ENCODE measurements around the gene PTPN3. TPM values are rescaled to one million over a fixed set of nuclear protein-coding genes. Genes with fewer than 3 reads are reported as not detected.

Gene PTPN3
- total RNA-seq, 1 donor from 2014 or later: 9.2 TPM

DNA sequence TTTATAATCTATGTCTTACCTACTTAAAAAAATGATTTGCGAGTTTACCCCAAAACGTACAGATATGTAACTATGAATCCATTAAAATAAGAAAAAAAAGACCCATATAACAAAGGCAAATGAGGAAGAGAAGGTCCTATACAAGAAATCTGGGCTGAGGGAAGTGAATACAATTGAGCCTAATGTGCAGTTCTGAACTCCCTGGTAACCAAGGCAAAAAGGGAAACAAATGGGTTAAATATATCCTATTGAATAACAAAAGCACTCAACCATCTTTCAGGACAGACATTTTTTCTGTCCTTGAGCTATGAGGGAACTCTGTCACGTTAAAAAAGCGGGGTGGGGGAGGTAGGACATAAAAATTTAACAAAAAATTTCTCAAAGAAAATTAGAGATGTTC lies 78.6 kb downstream of the PTPN3 start:
- no peak for DNase-seq (ENCODE audit: low spot score)
- intact Hi-C loops (cut with micrococcal nuclease): loop anchor here (10.0 kb wide), 1 partner anchor 485 kb away; the partner anchor contains the start of genes ABITRAM and ELP1
- no peak overlapping the region for H3K27ac Mint-ChIP-seq
- peaks cover 23% of the 10 kb centered on the region for H3K36me3 Mint-ChIP-seq (ENCODE audit: low read depth)
- peaks cover 4% of the 10 kb centered on the region for H3K27me3 Mint-ChIP-seq (ENCODE audit: low read depth)
- no peak overlapping the region for H3K4me3 Mint-ChIP-seq (ENCODE audit: low read depth)
- H3K4me1 Mint-ChIP-seq (ENCODE audit: low read depth): peaks cover 45% of the 10 kb centered on the region
- no peaks in the 10 kb centered on the region for H3K9me3 Mint-ChIP-seq

DNA sequence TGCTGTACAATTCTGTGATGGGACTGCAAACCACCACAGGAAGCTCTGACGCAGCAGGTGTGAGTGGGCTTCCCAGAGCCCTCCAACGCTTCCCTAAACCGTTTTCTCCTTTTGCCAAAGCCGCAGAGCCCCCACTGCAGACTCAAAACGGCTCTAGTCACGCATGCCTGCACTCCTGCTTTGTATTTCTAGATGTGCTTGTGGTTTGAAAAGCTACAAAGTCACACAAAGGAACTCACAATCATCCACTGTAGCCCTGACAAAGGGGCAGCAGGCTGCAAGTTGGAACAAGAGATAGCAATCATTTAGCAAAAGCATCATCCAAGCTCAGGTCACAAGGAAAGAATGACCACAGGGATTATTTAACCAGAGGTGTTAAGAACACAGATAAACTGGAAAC lies 79.3 kb downstream of the PTPN3 start:
- peaks cover 51% of the 10 kb centered on the region for H3K4me1 Mint-ChIP-seq (ENCODE audit: low read depth)
- intact Hi-C loops (cut with micrococcal nuclease): loop anchor here (10.0 kb wide), 1 partner anchor 484 kb away; the partner anchor contains the start of genes ABITRAM and ELP1
- H3K4me3 Mint-ChIP-seq (ENCODE audit: low read depth): no peak overlapping the region

GRCh38 chr9:109417585-109418544 lies 80.2 kb downstream of the PTPN3 start:
- H3K4me1 Mint-ChIP-seq (ENCODE audit: low read depth): peaks cover 59% of the 10 kb centered on the region
- peaks cover 32% of the 10 kb centered on the region for H3K36me3 Mint-ChIP-seq (ENCODE audit: low read depth)
- peak overlapping the region; percentile 85 for H3K27ac Mint-ChIP-seq
- DNase-seq (ENCODE audit: low spot score): no peak
- H3K4me3 Mint-ChIP-seq (ENCODE audit: low read depth): peak overlapping the region; percentile 35
- H3K27me3 Mint-ChIP-seq (ENCODE audit: low read depth): peaks cover 2% of the 10 kb centered on the region
- H3K9me3 Mint-ChIP-seq: no peaks in the 10 kb centered on the region
- intact Hi-C loops (cut with micrococcal nuclease): loop anchor here (10.0 kb wide), 1 partner anchor 483 kb away; the partner anchor contains the start of genes ABITRAM and ELP1

More for the DNA sequence above, 79.3 kb downstream of the PTPN3 start:
- Mint-ChIP-seq H3K27me3 (ENCODE audit: low read depth) (peaks cover 4% of the 10 kb centered on the region), H3K36me3 (ENCODE audit: low read depth) (peaks cover 27% of the 10 kb centered on the region), H3K27ac (peak overlapping the region; percentile 73), H3K9me3 (no peaks in the 10 kb centered on the region)
- DNase-seq (ENCODE audit: low spot score): no peak

DNA sequence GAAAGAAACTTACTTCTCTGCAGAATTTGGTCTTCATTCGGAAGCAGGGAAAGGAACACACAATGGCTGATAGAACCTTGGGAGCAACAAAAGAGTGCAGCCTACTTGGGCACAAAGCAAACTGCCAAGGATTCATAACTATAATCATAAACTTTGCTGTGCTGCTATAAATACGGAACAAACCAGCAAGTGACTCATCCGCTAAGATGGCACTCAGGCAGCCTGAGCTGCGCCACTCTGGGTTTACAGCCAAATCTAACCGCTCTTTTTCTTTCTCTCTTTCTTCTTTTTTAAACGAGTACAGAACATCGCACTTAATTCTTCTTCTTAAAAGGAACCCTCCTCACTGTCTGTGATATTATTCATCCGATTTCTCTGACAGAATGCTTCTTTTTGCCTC lies 81.1 kb downstream of the PTPN3 start:
- Mint-ChIP-seq H3K9me3 (no peaks in the 10 kb centered on the region), H3K27me3 (ENCODE audit: low read depth) (peaks cover 2% of the 10 kb centered on the region), H3K4me3 (ENCODE audit: low read depth) (peak overlapping the region; percentile 35), H3K4me1 (ENCODE audit: low read depth) (peaks cover 60% of the 10 kb centered on the region), H3K27ac (peak overlapping the region; percentile 85), H3K36me3 (ENCODE audit: low read depth) (peaks cover 32% of the 10 kb centered on the region)
- intact Hi-C loops (cut with micrococcal nuclease): loop anchor here (10.0 kb wide), 1 partner anchor 482 kb away; the partner anchor contains the start of genes ABITRAM and ELP1
- no peak for DNase-seq (ENCODE audit: low spot score)

DNA sequence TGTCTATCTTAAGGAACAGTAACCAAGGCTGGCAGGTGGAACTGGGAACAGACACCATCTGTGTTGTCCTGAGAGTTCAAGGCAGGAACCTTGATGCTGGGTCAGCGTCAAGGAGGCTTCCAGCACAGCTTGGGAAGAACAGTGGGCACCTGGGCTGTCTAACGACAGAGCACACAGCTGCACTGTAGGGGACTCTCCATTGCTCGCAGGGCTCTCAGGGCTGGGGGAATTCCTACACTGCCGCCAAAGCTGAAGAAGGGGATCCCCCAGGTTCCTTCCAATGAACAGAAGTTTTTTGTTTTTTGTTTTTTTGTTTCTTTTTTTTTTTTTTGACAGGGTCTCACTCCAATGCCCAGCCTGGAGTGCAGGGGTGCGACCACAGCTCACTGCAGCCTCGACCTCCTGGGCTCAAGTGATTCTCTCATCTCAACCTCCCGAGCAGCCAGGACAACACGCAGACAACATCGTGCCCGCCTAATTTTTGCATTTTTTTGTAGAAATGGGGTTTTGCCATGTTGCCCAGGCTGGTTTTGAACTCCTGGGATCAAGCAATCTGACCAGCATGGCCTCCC lies 81.9 kb downstream of the PTPN3 start:
- peaks cover 69% of the 10 kb centered on the region for H3K4me1 Mint-ChIP-seq (ENCODE audit: low read depth)
- H3K36me3 Mint-ChIP-seq (ENCODE audit: low read depth): peaks cover 32% of the 10 kb centered on the region
- intact Hi-C loops (cut with micrococcal nuclease): loop anchor here (1.0 to 10.0 kb wide), 2 partner anchors 48 to 481 kb away; partner anchors contain the start of genes ABITRAM and ELP1
- no peak for DNase-seq (ENCODE audit: low spot score)
- H3K9me3 Mint-ChIP-seq: no peaks in the 10 kb centered on the region
- H3K4me3 Mint-ChIP-seq (ENCODE audit: low read depth): peak overlapping the region; percentile 28
- H3K27ac Mint-ChIP-seq: peak overlapping the region; percentile 85
- H3K27me3 Mint-ChIP-seq (ENCODE audit: low read depth): peaks cover under 1% of the 10 kb centered on the region

DNA sequence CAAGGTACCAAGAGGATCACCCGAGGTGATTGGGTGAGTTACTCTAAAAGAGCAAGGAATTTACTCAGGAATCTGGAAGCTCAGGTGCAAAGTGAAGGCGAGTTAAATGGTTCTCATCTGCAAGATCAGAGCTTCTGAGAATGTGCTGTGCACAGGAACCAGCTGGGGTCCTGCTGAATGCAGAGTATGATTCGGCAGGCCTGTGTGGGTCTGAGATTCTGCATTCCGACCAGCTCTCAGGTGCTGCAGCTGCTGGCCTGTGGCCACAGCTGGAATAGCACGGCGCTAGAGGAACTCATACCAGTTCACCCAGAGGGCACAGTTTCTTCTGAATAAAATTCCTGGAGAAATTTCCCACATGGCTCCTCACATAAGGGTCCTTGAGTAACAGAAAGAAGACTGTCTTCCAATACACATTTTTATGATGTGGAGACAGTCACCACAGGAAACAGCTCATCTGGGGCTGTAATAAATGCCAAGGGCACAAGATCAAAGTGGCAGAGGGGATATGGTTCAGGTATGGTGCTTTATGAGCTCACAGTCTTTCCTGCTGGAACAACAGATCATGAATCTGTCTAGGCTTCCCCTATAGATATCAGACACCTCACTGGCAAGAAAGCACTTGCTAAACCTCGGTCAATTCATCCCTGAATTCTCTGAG lies 83.9 kb downstream of the PTPN3 start:
- peaks cover 79% of the 10 kb centered on the region for H3K4me1 Mint-ChIP-seq (ENCODE audit: low read depth)
- intact Hi-C loops (cut with micrococcal nuclease): loop anchor here (10.0 kb wide), 1 partner anchor 479 kb away; the partner anchor contains the start of genes ABITRAM and ELP1
- H3K36me3 Mint-ChIP-seq (ENCODE audit: low read depth): peaks cover 34% of the 10 kb centered on the region
- H3K4me3 Mint-ChIP-seq (ENCODE audit: low read depth): no peak overlapping the region
- H3K27ac Mint-ChIP-seq: no peak overlapping the region
- H3K27me3 Mint-ChIP-seq (ENCODE audit: low read depth): no peaks in the 10 kb centered on the region
- no peaks in the 10 kb centered on the region for H3K9me3 Mint-ChIP-seq
- DNase-seq (ENCODE audit: low spot score): no peak

DNA sequence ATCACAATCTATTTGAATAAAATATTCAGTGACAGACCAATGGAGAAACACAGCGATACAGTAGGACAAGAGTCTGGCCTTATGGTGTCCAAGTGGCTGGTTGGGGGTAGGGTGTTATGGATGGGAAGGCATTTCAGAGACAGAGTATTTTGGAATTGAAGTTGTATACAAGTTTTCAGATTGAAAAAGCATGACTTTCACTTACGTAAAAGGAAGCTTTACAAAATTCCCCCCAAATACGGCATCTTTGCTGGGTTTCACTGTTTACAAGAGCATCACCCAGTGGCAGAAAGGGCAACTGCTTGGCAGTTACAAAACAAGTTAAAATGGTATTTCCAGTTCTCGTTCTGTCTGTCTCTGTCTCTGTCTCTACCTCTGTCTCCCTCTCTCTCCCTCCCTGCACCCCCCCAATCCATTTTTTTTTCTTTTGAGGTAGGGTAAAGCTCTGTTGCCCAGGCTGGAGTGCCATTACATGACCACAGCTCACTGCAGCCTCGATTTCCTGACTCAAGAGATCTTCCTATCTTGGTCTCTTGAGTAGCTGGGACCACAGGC lies 86.2 kb downstream of the PTPN3 start:
- Mint-ChIP-seq H3K36me3 (ENCODE audit: low read depth) (peaks cover 33% of the 10 kb centered on the region), H3K27ac (peak overlapping the region; percentile 97), H3K9me3 (no peaks in the 10 kb centered on the region), H3K27me3 (ENCODE audit: low read depth) (no peaks in the 10 kb centered on the region), H3K4me1 (ENCODE audit: low read depth) (peaks cover 68% of the 10 kb centered on the region), H3K4me3 (ENCODE audit: low read depth) (peak overlapping the region; percentile 82)
- no peak for DNase-seq (ENCODE audit: low spot score)
- intact Hi-C loops (cut with micrococcal nuclease): loop anchor here (1.0 to 10.0 kb wide), 9 partner anchors 11 to 477 kb away; partner anchors contain the start of genes ABITRAM, ELP1 and EPB41L4B

- Mint-ChIP-seq H3K4me1 (ENCODE audit: low read depth) (peaks cover 61% of the 10 kb centered on the region), H3K27ac (peak overlapping the region; percentile 97), H3K27me3 (ENCODE audit: low read depth) (no peaks in the 10 kb centered on the region), H3K4me3 (ENCODE audit: low read depth) (peak overlapping the region; percentile 82), H3K36me3 (ENCODE audit: low read depth) (peaks cover 39% of the 10 kb centered on the region), H3K9me3 (no peaks in the 10 kb centered on the region)
- no peak for DNase-seq (ENCODE audit: low spot score)
- intact Hi-C loops (cut with micrococcal nuclease): loop anchor here (1.0 to 10.0 kb wide), 8 partner anchors 10 to 476 kb away; partner anchors contain the start of genes ABITRAM, ELP1 and EPB41L4B
Measured at GRCh38 chr9:109411069-109411761, 86.9 kb downstream of the PTPN3 start.

DNA sequence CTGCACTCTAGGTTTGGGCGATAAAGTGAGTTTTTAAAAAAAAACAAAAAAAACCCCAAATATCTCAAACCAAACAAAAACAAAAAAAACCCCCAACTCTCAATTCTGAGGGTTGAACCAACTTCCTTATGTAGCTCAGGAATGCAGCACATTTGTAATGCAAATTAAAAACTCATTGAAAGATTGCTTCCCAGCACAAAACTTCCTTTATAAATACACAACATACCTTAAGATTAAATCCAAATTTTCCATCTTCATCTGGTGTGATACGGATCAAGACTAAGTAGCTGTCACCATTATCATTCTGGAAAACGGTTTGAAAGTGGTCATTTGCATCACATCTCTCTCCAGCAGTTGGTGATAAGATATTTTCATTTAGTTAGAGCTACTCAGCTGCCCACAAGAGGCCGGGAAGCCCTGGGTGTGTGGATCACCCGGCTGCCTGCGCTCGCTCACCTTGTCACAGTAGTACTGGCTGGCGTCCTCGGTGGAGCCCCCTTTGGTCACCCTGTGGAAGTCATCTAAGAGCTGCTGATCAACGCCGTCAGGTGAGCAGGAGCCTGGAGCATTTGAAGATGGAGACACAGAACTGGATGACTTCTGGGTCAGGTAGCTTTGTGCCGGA lies 88.2 kb downstream of the PTPN3 start:
- Mint-ChIP-seq H3K9me3 (no peaks in the 10 kb centered on the region), H3K27ac (peak overlapping the region; percentile 97), H3K27me3 (ENCODE audit: low read depth) (no peaks in the 10 kb centered on the region), H3K36me3 (ENCODE audit: low read depth) (peaks cover 35% of the 10 kb centered on the region), H3K4me1 (ENCODE audit: low read depth) (peaks cover 48% of the 10 kb centered on the region), H3K4me3 (ENCODE audit: low read depth) (peak overlapping the region; percentile 82)
- intact Hi-C loops (cut with micrococcal nuclease): loop anchor here (2.0 to 10.0 kb wide), 4 partner anchors 89 to 475 kb away; partner anchors contain the start of genes ABITRAM, ELP1 and EPB41L4B
- DNase-seq (ENCODE audit: low spot score): no peak

DNA sequence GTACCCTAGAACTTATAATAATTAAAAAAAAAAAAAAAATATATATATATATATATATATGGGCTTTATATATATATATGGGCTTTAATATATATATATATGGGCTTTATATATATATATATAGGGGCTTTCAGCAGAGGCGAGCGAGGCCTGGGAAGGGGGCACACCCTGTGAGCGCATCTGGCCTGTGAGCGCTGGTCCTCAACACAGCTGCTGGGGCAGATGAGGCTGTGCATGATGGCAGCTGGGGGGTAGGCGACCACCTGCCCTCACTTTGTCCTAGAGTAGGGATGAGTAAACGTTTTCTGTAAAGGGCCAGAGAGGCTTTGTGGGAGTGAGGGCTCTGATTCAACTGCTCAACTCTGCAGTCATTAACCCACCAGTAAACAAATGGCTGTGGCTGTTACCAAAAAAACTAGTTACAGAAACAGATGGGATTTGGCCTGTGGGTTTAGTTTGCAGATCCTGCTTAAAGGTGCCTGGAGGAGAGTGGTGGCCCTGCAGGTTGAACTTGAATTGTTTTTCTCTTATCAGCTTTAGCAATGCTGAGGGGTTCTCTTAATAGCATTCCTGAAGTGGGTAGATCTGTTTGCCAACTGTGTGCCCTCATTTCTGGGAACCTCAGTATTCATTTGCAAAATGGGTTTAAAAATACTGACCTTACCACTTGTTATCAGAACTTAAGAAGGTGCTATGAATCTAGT lies 89.2 kb downstream of the PTPN3 start:
- Mint-ChIP-seq H3K4me1 (ENCODE audit: low read depth) (peaks cover 44% of the 10 kb centered on the region), H3K36me3 (ENCODE audit: low read depth) (peaks cover 35% of the 10 kb centered on the region), H3K27me3 (ENCODE audit: low read depth) (peaks cover 1% of the 10 kb centered on the region), H3K9me3 (no peaks in the 10 kb centered on the region), H3K27ac (peak overlapping the region; percentile 19), H3K4me3 (ENCODE audit: low read depth) (peak overlapping the region; percentile 82)
- intact Hi-C loops (cut with micrococcal nuclease): no loop called here
- no peak for DNase-seq (ENCODE audit: low spot score)
